NCI-H2196 (cell line): ENCODE data around the gene KCTD21.

Experiments
- DNase-seq: peaks from one replicate; lab custom pipeline; 2025; ENCODE audit not compliant: unreplicated experiment; lab: John Stamatoyannopoulos, UW

KCTD21 gene

DNA sequence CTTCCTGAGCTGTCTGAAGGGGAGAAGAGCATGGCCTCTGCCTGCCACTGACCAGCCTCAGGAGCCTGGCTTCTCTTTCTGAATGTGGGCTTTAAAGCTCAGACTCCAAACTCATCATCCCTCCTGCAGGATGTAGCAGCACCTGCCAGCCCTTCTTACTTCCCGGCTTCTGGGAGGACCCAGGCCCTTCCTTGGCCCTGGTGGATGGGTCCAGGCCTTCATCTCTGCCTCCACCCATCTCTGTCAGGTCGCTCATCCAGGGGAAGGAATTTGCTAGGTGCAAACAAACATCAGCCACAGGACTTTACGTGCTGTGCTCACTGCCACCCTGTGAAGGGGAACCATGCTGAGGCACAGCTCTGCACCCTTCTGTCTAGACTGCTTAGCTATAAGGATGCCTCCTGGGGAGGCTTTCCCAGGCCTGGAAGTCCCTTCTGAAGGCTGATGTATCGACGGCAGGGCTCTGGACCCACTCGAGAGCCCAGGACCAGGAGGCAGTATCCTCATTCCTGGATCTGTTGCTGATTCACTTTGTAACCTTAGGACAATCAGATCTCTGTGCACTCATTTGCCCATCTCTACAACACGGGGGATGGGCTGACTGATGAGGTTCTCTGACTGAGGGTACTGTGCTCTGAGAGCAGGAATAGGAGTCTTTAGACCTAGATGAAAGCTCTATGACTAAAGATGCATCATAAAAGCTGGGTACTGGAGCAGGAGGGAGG lies 31.2 kb upstream of the KCTD21 start:
- DNase-seq, result no peak

DNA sequence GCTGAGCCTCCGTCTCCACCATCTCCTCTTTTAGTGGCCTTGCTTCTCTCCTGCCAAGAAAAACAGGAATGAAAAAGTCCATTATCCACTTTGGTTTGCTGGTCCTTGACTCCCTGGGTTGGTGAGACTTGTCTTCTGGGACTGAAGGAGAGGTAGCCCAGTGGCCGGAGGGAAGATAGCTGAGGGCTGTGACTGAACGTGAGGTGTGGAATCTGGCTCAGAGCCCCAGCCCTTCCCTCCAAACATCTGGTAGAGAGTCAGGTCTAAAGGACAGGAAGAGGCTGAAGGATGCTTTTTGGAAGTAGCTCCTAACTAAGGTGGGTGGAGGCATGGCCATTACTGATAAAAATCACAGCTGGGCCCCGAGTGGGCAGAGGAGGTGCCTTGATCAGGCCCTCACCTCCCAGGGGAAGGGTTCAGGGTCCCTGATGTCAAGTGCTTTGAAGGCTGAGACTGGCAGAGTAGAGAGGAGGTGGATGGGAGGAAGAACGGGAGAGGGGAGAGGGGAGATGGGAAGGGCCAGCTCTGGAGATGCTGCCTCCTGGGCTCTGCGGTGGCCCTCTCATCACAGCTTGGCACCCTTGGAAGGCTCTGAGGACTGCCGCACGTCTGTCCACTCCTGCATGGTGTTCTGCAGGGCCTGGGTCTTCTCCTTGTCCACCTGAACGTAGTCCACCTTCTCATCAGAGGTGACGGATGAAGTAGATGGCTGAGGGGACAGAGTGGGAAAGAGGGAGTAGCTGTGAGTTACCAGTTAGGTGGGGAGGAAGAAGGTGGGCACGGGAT lies 30.5 kb upstream of the KCTD21 start:
- no peak for DNase-seq

- no peak for DNase-seq
Measured at GRCh38 chr11:78217650-78218541, 29.5 kb upstream of the KCTD21 start.

DNA sequence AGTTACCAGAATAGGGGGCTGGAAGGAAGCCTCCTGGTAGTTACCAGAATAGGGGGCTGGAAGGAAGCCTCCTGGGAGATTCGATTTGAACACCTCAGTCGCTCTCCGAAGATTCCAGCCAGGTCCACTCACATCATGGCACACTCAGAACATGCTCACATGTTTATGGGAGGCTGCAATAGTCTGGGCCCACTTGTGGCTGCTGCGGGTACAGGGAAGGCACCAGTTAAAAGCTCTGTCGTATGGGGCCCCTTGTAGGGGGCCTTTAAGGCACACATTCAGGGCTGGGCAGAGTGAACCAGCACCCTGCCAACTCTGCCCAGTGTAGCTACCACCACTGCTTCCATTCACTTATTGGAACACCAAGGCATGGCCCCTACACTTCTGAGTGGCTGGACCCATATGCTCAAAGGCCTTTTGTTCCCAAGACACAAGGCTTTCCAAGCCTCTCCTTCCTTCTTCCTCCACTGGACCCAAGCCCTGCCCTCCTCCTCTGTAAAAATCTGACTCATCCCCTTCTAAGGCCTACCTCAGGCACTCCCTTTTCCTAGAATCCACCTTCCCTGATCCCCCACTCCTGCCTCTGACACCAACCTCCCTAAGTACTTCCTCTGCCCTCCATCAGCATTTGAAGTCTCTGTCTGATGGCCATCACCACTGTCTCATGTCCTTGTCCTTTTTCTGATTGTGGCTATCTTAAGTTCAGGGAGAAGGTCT lies 28.3 kb upstream of the KCTD21 start:
- no peak for DNase-seq

- no peak for DNase-seq
Measured at GRCh38 chr11:78216021-78216420, 27.6 kb upstream of the KCTD21 start.

DNA sequence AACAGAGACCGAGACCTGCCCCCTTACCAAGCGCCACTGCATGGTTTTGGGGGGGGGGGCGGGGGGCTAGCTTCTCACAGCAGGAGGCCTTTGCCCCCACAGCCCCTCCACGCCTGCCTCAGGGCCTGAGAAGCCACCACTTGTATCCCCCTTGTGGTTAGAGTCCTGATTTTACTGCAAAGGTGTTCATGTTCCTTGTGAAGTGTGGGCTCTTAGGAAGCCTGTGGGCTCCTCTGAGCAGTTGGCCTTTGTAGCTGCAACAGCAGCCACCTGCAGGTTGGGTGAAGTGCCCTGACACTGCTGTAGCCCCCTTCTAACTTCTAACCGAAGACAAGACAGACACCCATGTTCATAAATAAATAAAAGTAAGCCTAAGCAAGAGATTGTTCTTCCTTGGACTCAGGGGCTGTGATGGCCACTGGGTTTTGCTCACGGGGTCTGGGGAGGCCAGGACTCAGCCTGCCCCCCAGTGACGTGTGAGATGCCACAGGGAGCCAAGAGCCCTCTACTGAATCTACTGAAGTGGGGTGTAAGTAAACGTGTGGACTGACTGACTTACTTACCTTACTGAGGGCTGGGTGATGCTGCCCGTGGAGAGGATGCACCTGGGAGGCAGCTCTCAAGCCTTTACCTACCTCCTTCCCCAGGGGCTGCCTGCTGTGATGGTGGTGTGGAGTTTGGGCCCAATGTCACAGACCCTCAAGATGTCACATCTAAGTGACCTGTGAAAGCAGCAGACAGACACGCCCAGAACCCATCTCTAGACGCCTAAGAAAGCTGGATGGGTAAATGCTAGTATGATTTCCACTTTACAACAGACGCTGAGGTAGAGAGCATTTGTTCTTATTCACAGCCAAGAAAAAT lies 26.1 kb upstream of the KCTD21 start:
- no peak for DNase-seq

GRCh38 chr11:78213526-78214330 lies 25.3 kb upstream of the KCTD21 start:
- DNase-seq, result no peak

DNA sequence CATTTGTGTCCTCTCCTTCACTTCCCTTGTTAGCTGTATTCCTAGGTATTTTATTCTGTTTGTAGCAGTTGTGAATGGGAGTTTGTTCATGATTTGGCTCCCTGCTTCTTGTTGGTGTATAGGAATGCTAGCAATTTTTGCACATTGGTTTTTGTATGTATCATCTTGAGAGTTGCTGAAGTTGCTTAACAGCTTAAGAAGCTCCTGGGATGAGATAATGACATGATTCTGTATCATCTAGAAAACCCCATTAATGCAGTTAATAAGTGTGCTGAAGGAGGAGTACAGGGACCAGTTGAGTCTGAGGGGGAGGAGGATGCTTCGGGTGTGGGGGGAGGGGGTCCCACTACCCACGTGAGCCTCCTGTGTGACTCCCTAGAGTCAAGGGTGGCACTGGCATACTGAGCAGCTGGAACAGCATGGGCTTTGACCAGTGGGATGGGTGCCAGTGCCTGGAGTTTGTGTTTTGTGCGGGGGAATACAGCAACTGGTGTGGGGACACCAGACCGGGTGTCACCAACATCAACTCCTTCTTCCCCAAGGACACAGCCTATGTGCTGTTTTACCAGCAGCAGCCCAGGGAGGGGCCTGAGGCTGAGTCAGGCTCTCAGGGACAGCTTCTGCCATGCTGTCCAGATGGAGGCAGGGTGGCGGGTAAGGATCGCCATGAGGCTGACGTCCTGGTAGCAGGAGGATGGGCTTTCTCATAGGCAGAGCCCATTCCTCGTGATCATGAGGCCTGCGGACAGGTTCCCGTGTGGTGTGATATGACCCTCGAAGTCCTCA lies 24.4 kb upstream of the KCTD21 start:
- DNase-seq, result no peak

DNA sequence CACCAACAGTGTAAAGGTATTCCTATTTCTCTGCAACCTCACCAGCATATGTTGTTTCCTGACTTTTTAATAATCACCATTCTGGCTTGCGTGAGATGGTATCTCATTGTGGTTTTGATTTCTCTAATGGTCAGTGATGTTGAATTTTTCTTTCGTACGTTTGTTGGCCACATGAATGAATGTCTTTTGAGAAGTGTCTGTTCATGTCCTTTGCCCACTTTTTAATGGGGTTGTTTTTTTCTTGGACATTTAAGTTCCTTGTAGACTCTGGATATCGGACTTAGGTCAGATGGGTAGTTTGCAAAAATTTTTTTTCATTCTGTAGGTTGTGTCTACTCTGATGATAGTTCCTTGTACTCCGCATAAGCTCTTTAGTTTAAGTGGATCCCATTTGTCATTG lies 23.1 kb upstream of the KCTD21 start:
- no peak for DNase-seq

DNA sequence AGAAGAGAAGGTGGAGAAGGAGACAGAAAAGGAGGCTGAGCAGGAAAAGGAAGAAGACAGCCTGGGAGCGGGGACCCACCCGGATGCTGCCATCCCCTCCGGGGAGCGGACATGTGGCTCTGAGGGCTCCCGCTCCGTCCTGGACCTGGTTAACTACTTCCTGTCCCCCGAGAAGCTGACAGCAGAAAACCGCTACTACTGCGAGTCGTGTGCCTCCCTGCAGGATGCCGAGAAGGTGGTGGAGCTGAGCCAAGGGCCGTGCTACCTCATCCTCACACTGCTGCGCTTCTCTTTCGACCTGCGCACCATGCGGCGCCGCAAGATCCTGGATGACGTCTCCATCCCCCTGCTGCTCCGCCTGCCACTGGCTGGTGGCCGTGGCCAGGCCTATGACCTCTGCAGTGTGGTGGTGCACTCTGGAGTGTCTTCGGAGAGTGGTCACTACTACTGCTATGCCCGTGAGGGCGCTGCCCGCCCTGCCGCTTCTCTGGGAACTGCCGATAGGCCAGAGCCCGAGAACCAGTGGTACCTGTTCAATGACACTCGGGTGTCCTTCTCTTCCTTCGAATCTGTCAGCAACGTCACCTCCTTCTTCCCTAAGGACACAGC lies 21.7 kb upstream of the KCTD21 start:
- no peak for DNase-seq

DNA sequence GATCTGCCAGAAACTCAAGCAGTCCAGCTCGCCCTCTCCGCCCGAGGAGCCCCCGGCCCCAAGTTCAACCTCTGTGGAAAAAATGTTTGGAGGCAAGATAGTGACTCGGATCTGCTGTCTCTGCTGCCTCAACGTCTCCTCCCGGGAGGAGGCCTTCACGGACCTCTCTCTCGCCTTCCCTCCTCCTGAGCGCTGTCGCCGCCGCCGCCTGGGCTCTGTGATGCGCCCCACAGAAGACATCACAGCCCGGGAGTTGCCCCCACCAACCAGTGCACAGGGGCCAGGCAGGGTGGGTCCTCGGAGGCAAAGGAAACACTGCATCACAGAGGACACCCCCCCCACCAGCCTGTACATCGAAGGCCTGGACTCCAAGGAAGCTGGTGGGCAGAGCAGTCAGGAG lies 21.1 kb upstream of the KCTD21 start:
- no peak for DNase-seq

DNA sequence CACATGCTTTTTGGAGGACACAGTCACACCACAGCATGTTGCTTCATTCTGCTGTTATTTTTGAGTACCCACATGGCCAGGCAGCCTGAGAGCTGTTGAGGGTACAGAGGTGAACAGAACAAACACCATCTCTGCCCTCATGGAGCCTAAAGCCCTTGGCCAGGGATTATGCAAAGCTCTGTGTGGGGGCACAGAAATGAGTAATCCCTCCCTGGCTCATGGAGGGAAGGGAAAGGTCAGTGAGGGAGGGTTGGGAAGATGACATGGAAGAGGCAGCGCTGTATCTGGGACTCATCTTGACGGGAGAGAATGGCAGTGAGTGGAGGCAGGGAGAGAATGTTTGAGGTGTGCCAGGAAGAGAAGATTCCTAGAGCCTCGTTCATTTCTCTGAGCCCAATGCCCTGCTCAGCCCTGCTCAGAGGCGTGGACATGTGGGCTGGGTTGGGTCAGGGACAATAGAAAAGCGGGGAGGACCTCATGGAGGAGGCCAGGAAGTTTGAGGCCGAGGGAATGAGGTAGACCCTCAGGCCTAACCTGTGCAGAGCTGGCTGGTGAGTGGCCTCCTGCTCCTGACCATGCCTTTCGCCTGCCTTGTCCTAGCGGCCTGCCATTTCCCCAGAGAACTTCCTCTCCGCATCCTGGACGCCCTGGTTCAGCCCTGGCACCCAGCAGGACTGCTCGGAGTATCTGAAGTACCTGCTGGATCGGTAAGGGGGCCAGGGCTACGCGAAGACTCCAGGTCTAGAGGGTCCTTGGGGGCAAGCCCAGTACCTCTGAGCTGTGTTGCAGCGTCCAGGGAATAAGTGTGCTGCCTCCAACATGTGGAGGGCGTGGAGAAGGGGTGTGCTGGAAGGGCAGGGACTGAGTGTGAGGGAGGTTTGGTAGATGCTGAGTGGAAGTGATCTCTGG lies 20.1 kb upstream of the KCTD21 start:
- no peak for DNase-seq

DNA sequence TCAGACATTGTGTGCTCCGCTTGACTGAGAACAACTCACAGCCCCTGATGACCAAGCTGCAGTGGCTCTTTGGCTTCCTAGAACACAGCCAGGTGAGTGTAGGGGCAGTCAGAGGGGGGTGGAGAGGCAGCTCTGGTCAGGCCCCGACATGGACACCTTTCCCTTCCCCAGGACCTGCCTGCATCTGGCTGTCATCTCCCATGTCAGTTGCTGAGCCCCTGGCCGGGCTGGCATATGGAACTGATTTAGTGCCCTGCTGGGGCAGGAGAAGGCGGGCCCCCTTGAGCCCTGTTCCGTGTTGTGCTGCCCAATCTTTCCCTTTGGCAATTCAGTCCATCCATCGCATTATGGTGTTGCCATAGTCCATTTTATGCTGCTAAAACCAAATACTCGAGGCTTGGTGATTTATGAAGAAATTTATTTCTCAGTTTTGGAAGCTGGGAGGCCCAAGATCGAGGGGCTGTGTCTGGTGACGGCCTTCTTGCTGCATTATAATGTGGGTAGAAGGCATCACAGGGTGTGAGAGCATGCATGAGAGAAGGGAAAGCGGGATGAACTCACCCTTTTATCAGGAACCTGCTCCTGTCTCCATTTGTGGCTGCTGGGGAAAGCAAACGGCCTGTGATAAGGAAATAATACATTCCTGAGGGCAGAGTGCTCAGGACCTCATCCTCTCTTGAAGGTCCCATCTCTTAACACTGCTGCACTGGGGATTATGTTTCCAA lies 19.3 kb upstream of the KCTD21 start:
- DNase-seq, result no peak

DNA sequence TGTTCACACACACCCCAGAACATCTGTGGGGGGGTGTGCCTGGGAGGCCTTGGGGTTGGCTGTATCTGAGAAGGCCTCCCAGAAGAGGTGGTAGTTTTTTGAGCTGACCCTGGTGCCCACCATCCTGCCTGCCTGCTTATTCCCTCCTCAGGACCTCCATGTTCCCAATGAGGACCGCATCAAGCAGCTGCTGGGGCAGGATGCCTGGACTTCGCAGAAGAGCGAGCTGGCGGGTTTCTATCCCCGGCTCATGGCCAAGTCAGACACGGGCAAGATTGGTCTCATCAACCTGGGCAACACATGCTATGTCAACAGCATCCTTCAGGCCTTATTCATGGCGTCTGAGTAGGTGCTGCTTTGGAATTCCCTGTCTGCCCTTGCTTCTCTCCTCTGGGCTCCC lies 17.3 kb upstream of the KCTD21 start:
- no peak for DNase-seq

DNA sequence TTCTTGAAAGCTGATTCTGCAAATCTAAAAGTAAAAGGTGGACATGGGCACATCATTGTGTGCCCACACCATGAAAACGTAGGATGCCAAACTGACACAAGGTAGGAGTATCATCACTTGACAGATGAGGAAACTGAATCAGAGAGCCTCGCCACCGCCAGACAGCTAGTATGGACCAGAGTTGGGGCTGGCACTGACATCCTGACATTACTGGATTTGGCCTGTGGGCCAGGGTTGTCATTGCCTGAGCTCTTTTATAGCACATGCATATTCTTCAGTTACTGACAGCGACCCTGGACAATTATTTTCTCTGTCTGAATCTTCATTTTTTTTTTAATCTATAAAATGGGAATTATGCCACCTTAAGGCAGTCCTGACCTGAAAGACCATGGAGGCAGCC lies 16.8 kb upstream of the KCTD21 start:
- no peak for DNase-seq

- DNase-seq, result no peak
Measured at GRCh38 chr11:78203184-78203583, 14.8 kb upstream of the KCTD21 start.
